BJ (cell line): ENCODE measurements around the gene TRAK1. TPM values are rescaled to one million over a fixed set of nuclear protein-coding genes. Genes with fewer than 3 reads are reported as not detected.

Experiments used
- CTCF ChIA-PET: fragments of 350-600 bp; formaldehyde crosslinking; extraction: SDS; loops from one replicate; lab custom pipeline; 2021; ENCODE audit warnings: antibody characterized with exemption, inconsistent platforms; lab: Yijun Ruan, JAX
- POLR2A ChIA-PET: fragments of 300-600 bp; sonication (Branson Sonifier 250); formaldehyde crosslinking; extraction: SDS; loops from one replicate; lab custom pipeline; 2021; ENCODE audit warnings: antibody characterized with exemption; lab: Charles Lee
- DNase-seq: peaks from one replicate; pipeline ENCODE4 v3.0.0-alpha.2; 2011; ENCODE audit warnings: low read depth
- H3K27me3 ChIP-seq: 2 replicates; pipeline ENCODE4 v1.6.0; 2011; ENCODE audit warnings: low read length; ENCODE audit not compliant: control insufficient read depth, insufficient read depth
- H3K36me3 ChIP-seq: 2 replicates; pipeline ENCODE4 v1.5.1; 2011; ENCODE audit warnings: low read length; ENCODE audit not compliant: control insufficient read depth, insufficient read depth
- H3K4me3 ChIP-seq: 2 replicates; pipeline ENCODE4 v1.5.1; 2011; ENCODE audit warnings: low read depth, mild to moderate bottlenecking, control low read depth, low read length
- CTCF ChIP-seq: IDR thresholded peaks from 2 replicates; pipeline ENCODE4 v1.5.1; 2011; ENCODE audit warnings: low read depth, mild to moderate bottlenecking, control low read depth, inconsistent platforms, low read length, moderate library complexity; ENCODE audit not compliant: insufficient read depth
- polyA plus RNA-seq: library from polyadenylated mRNA; depleted of rRNA; stranded (reverse); fragments of >200 nt; gene quantifications from 2 replicates; pipeline ENCODE4 v1.2.3, GENCODE V29; 2011

Gene TRAK1
- polyA plus RNA-seq, 1 experiment = 36.3 TPM

GRCh38 chr3:42055291-42055690, 35.9 kb upstream of the TRAK1 start:
- no peak for TF ChIP-seq CTCF
- Histone ChIP-seq H3K4me3 (no peak overlapping the region), H3K27me3 (no peaks in the 10 kb centered on the region), H3K36me3 (no peaks in the 10 kb centered on the region; the same call in 1 of the 2 replicates)
- ChIA-PET CTCF (interaction anchor here (0.6 to 0.9 kb wide), 2 partner anchors 9 to 122 kb away, joined by 3 to 4 read pairs; no protein-coding TSS in a partner anchor), POLR2A (interaction anchor here (0.5 to 0.6 kb wide), 2 partner anchors 13 to 14 kb away, joined by 3 to 4 read pairs; no protein-coding TSS in a partner anchor)
- DNase-seq = no peak

GRCh38 chr3:42056840-42057239, 34.3 kb upstream of the TRAK1 start:
- Histone ChIP-seq H3K4me3 (no peak overlapping the region), H3K36me3 (no peaks in the 10 kb centered on the region; the same call in 1 of the 2 replicates), H3K27me3 (no peaks in the 10 kb centered on the region)
- TF ChIP-seq CTCF = no peak
- CTCF ChIA-PET = no interaction called here
- no peak for DNase-seq
- POLR2A ChIA-PET = no interaction called here

- TF ChIP-seq CTCF = no peak
- Histone ChIP-seq H3K36me3 (no peaks in the 10 kb centered on the region; the same call in 1 of the 2 replicates), H3K4me3 (no peak overlapping the region), H3K27me3 (no peaks in the 10 kb centered on the region)
- POLR2A ChIA-PET = no interaction called here
- CTCF ChIA-PET = no interaction called here
- DNase-seq = no peak
These were observed 33.5 kb upstream of the TRAK1 start for GRCh38 chr3:42057561-42058211.

GRCh38 chr3:42061025-42061712, 30.0 kb upstream of the TRAK1 start:
- CTCF ChIA-PET = interaction anchor here (1.1 to 1.6 kb wide), 2 partner anchors 25 to 38 kb away, joined by 3 to 8 read pairs; no protein-coding TSS in a partner anchor
- no peak for DNase-seq
- H3K4me3 ChIP-seq = no peak overlapping the region

More at GRCh38 chr3:42061025-42061712, 30.0 kb upstream of the TRAK1 start:
- no peaks in the 10 kb centered on the region for H3K27me3 ChIP-seq
- POLR2A ChIA-PET = no interaction called here
- TF ChIP-seq CTCF = no peak
- no peaks in the 10 kb centered on the region; the same call in 1 of the 2 replicates for H3K36me3 ChIP-seq
